Embryonic facial prominence (tissue), 1 donor: ENCODE measurements around the gene CALML5.

Source experiments
- DNase-seq: peaks from one replicate; pipeline ENCODE4 v3.0.0-alpha.2; 2016; ENCODE audit errors: extremely low spot score

The CALML5 gene

DNA sequence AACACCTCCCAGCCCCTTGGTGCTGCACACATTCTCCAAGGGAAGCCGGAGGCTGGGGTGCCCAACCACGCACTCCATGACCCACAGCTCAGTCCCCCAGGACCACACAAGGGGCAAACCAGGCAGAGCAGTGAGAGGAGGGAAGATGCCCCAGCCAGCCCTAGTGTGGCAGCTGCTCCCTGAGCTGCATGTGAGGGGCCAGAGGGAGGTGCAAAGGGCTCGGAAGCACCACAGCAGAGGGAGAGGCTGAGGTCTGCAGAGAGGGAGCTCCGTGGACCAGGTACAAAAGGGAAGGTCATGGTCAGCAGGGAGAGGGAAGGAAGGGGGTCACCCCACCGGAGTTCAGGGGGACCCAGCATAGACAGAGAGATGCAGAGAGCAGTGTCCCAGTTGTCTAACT is 1.5 kb upstream of the CALML5 start:
- no peak for DNase-seq

DNA sequence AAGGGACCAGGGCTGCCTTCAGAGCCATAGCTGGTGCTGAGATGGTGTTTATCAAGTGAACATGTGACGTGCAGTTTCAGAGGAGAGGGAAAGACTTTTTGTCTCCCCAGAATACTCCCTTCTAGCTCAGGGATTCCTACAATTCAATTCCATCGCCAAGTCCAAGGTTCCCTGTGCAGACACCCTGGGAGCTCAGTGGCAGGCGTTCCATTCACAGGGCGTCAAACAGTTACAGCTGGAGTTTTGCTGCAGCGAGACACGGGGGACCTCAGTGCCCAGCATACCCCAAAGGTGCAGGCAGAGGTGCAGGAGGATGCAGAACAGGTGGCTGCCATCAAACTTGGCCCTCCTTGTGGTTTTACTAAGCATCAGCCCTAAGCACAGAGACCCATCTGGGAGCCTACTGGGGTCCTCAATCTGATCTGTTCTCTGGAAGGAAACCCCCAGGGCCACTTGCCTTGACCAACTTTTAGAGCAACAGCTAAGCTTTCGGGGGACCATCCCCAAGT is 846 bp upstream of the CALML5 start:
- DNase-seq = no peak

DNA sequence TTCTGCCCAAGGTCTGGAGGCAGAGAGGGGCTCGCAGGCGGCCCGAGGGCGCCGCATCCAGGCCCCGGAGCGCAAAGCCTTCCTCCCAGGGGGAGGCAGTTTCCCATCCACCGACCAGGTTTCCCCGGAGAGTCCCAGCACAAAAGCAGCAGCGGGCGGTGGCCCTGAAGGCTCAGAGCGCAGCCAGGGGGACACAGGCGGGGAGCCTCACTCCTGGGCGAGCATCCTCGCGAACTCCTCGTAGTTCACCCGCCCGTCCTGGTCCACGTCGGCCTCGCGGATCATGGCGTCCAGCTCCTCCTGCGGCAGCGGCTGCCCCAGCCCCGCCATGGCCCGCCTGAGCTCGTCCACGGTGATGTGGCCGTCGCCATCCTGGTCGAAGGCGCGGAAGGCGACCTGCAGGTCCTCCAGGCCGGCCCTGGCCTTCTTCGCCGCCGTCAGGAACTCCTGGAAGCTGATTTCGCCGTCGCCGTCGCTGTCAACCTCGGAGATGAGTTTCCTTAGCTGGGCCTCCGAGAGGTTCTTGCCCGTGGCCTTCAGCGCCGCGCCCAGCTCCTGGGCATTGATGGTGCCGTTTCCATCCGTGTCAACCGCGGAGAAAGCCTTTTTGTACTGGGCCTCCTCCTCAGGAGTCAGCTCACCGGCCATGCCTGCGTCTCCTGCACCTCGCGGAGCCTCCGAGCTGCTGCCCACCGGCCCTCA is 428 bp downstream of the CALML5 start:
- no peak for DNase-seq

DNA sequence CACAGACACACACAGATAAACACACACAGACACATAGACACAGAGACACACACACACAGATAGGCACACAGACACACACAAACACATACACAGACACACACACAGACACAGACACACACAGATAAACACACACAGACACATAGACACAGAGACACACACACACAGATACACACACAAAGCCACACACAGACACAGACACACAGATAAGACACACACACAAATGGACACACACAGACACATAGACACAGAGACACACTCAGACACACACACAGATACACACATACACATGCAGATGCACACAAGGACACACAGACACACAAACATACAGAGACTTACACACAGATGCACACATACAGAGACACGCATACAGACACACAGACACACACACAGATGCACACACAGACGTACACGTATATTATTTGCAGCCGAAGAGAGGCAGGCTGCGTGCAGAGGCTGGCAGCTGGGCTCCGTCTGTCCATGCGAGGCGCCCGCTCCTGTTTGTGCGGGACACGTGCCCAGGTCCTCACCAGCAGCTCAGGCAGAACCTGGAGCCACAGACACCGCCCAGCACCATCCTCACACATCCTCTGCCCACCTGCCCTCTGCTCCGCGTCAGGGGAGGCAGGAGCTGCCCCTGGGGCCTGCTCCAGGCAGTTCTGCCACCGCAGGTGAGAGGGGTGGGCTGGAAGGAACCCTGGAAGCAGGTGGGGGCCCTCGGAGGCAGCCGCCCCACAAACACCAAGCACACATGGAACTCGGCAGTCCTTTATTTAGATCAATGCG is 1.2 kb downstream of the CALML5 start:
- no peak for DNase-seq

DNA sequence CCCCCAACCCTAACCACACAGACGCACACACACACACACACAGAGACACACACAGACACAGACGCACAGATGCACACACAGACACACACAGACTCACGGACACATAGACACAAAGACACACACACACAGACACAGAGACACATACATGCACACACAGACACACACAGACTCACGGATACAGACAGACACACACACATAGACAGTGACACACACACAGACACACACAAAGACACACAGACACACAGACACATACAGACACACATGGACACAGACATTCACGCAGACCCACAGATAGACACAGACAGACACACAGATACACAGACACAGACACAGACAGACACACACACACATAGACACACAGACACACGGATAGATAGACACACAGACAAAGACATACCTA is 2.1 kb downstream of the CALML5 start:
- no peak for DNase-seq

DNA sequence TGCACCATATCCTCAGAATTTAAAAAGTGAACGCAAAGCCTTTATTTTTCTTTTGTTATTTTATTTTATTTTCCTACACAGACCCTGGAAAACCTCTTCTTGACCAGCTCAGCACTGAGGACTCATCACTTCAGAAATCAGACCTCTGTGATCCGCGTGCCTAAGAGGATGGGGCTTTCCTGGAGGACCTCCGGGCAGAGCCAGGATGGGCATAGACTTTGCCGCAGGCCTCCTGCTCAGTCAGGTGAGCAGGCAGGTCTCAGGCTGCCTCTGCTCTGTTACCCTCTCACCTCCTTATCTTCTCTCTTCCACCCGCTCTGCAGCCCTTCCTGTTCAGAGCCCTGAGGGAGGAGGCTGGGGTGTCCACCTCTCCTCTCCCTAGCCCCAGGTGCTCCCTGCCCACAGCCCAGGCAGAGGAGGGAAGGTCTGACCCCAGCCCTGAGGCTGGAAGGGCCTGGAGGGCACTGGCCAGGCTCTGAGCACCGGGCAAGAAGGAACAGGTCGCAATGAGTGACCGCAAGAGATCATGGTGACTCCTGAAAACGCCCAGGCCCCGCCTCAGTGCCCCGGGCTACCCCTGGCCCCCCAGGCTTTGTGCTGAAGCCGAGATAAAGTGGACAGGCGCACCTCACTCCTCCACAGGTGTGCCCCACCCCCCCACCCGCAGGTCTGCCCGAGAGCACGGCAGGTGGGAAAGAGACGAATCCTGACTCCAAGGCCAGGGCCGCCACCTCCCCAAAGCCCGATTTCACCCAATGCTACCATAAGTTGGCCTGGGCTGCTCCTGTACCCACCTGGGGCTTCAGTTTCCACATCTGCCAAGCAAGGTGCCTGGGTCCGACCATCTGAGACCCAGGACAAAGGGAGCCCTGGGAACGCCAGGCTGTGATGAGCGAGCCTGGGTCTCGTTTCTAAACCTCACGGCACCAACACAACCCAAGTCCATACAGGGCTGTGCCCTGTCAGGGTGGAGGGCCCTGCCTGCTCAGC is 2.8 kb downstream of the CALML5 start:
- no peak for DNase-seq

DNA sequence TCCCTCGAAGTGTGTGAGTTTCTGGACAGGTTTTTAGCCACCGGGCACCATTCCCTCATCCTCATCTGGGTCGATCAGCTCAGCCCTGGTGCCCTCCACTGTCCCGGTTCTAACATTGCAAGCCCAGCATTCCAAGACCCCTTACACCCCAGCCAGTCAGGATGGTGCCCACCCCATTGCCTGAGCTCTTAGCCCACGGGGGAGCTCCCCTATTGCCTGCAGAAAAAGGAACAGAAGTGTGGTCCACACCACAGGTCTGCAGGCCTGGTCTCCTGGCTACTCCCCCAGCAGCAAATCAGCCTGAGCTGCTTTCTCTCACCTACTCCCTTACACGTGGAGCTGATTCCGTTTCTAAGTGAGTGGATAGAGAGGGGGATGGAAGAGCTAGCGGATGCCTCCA is 4.8 kb downstream of the CALML5 start:
- no peak for DNase-seq

DNA sequence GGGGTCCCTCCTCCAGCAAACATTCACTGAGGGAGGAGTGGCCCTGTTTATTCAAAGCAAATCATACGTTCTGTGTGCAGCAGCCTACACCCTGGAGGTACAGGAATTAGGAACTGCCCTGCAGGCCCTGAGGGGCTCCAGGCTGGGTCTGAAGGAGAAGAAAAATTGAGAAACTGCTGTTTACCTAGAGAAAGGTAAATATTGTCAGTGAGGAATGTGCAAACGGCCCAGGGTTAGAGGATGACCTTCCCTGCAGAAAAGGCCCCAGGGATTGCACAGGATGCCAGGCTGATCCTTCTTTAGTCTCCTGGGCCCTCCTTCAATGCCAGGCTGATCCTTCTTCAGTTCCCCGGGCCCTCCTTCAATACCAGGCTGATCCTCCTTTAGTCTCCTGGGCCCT is 5.7 kb downstream of the CALML5 start:
- no peak for DNase-seq

DNA sequence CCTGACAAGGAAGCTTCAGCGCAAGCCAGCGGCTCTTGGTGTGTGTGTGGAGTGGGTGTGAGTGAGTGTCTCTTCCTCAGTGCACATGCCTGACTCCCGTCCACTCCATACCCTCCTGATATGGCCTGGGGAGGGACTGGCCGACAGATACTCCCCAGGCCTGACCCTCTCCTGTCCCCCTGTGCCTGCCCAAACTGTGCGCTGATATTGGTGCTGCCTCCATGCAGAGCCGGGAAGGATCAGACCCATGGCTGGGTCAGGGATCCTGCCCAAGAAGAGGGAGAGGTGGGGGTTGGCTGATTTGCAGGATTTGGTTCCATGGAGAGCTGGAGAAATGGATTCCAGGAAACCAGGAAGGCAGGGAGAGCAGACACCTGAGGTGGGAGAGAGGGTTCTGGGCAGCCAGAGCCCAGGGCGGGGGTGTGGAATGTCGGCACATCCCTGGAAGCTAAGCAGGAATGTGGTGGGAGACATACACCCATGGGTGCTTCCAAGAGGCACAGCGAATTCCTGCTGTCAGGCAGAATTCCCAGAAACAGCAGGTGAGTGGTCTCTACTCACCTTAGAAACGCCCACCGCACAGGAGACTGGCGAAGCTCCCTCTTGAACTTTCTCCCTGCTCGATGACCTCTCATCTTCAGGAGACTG is 6.3 kb downstream of the CALML5 start:
- no peak for DNase-seq

DNA sequence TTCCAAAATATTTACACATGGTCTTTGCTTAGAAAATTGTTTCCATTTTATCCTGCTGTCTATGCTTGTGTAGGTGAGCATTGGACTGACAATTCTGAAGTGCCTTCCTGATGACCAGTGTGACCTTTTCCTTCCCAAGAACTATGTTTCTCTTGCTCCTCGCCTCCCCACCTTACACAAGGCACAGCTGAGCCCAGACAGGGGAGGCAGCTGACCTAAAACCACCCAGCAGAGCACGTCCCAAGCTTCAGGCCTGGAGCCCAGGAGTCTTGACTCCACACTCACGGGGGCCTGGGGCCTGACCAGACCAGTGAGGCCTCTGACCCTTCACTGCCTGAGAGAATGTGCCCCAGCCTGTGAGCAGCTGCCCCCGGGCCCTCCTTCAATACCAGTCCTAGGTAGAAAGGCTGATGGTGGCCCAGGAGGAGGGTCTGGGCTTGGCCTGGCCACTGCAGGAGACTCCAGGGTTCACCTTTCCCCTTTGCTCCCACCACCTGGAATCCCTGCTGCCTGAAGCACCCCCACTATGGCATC is 7.0 kb downstream of the CALML5 start:
- DNase-seq = no peak

DNA sequence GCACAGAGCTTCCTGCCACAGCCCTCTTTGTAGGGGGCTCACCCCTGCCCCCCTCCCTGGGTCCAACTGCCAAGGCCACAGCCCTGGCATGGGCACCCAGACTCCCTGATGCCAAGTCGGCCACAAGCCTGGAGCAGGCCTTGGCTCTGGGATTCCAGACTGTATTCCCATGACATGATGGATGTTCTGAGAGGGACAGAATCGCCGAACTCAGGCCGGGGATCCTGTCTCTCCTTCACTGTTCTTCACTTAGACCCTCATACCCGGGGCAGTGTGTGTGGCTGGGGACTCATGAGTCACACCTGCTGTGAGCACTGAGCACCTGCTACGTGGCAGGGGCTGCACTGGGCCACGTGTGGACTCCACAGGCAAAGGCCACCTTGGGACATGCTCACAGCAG is 7.9 kb downstream of the CALML5 start:
- DNase-seq = no peak

DNA sequence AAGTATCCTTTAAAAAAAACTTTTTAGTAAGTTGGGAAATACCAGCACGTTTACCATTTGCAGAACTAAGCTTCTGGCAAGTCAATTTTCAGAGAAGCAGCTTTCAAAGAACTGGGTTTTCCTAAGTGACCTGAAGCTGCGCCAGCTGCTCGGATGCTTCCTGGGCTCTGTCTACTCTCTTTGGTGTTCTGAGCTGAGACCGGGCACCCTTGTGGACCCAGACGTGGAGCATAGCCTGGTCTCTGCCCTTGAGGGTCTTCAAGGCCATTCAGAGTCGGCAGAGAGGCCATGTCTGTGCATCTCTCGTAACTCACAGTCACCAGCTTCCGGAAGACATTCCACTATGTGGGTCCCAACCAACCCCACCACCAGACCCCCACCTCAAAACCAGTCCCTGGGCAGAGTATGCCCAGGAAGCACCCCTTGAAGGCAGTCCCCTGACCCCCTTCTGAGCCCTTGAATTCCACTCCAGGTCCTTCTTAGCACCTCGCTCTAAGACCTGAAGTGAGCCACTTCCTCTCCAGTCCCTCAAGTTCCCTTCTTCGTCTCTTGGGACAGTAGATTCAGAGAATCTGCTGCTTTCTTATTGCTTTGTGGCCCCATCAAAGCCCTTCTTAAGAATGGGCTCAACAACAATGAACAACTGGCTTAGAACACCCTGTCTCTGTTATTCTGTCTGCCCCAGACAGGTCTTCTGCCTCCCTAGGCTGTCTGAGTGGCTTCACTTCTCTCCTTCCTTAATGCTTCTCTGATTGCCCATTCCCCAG is 8.5 kb downstream of the CALML5 start:
- DNase-seq = no peak

DNA sequence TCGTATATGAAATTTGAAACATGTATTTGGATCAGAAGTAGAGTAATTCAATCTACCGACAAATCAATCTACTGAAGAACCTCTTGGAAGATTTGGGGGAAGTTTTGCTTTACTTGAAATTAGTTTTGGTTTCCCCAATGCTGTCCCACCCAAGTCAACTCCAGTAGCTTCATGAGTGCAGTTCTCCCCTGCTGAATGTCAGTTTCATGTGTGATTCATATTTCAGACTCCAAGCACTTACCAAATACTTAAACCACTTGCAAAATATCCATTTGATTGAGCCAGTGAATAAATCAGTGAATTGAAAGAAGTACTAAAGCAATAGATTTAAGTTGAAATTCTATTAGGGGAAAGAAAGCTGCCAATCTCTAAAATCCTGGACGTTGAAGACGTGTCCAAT is 9.3 kb downstream of the CALML5 start:
- no peak for DNase-seq

DNA sequence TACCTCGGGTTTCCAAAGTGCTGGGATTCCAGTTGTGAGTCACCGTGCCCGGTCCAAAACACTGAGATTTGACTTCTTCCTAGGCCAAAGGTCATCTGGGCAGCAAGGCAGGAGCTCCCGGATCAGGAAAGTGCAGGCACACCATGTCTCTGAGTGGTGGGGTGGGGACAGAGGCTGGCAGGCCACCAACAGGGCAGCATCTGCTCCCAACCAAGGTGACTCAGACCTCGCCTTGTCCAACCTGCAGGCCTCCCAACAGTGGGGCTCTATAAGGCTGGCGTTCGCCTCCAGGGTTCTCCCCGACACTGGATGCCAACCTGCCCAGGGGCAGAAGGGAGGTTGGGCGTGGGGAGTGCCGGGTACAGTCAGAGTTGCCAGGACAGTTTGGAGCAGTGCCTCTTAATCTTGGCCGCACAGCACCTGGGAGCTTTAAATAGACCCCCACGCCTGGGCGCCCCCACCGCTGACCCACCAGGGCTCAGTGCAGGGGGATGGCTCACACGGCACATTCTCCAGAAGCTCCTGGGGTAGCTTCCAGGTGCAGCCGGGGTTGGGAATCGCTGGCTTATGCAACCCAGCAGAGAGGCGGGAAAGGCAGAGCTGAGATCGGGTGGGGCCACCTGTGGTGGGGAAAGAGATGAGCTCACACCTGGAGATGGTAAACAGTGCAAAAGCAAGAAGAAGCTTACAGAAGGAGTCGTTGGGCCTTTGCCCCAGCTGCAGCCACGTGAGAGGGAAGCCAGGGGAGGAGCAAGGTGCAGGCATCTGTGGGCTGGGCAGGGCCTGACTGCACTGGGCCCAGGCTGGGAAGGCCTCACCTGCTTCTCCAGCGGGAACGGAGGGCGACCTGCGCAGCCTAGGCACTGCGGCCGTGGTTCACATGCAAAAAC is 10.9 kb downstream of the CALML5 start:
- no peak for DNase-seq

DNA sequence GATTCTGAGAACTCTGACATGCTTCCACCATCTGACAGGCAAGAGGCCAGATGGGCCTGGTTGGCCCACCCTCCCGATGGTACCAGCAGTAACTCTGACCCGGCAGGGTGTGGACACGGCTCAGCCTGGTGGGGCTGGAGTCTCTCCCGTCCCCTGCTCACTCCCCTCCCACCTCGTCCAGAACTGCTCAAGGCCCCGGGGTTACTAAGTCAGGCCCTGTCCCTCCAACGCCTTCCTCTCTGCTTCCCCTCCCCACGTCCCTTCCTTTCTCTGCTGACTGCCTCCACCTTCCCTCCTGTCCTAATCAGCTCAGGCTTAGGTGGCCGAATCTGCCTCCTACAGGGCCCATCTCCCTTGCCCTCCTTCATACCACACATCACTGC is 12.5 kb downstream of the CALML5 start:
- DNase-seq = no peak

DNA sequence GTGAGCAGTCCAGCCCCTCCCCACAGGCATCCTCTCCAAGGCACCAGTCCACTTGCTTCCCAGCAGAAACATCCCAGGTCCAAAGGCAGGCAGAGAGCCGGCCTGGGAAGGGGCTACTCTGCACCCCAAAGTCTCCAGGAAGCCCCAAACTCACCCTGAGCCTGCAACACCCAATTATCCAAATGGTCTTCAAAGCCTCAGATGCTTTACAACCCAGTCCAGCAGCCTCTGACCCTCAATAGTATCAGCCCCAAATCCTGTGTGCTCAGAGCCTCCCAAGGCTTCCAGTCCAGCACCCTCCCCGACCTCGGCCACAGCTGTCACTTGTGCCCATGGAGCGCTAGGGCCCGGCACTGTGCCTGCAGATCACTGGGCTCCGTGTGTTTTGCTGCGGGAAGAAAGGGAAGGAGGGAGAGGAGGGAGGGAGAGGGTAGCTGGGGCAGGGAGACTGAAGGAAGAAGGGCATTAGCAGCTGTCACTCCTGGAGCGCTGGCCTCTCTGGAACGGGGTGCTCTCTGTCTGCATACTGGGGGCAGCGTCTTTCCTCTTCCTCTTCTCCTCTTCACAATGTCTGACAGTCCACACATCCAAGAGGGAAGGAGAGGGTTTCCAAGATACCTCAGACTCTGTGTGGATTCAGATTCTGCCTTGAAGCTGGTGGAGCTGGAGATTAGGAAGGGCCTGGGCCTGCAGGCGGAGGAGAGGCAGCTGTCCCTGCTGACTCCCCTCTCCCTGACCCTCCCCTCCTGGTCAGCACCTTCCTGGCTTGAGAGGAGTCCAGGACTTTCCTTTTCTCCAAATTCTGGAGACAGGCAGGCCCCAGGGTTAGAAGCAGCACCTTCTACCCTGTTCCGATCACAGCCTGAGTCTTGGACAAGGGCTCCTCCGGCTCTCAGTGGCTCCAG is 13.2 kb downstream of the CALML5 start:
- no peak for DNase-seq

DNA sequence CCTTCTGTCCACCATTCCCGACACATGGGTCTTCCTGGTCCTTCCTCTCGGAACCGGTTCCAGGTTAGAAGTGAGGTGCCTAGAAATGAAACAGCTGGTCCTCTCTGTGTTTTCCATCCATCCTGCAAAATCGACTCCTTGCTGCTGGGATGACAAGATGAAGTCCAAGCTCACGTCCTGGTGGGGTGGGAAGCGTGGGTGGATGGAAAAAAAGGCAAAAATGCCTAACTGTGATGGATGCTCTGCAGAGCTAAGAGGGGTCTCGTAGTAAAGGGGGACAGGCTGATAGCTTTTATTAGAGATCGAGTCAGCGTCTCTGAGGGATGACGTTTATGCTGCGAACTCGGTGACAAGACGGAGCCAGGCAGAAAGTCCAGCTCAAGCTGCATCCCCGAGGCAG is 14.1 kb downstream of the CALML5 start:
- DNase-seq = no peak

DNA sequence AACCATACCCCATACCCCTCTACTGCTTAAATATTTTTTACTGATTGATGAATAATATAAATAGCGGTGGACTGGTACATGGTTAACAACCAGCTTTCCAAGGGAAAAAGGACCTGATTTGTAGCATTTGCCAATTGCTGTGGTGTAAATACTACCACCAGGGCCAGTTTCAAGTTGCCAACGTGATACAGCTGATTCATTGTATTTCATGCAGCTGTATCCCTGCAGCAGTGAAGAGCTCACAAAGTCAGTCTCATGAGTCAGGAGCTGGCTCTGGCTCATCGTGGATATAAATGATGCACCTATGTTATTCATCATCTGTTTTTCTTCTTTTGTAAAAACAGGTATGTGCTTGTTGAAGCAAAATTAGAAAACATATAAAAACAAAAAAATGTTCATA is 15.2 kb downstream of the CALML5 start:
- no peak for DNase-seq

DNA sequence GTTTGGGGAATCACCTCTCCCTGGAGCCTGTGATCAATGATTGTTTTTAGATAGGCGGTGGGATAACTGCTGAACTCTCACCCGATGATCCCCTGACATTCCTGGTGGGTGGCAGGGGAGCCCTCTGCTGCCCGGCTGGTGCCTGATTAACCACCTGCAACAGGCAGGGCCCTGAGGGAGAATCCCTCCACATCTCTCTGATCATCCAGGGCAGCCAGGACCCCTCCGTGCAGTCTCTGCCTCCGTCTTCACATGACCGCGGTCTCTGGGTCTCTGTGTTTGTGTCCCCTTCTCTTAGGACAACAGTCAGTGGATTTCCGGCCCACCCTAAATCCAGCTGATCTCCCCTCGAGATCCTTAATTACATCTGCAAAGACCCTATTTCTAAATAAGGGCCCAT is 17.4 kb downstream of the CALML5 start:
- no peak for DNase-seq
